Uterus (tissue), 4 donors: ENCODE results near the gene FDX2. TPM values are rescaled to one million over a fixed set of nuclear protein-coding genes. Genes with fewer than 3 reads are reported as not detected.

Experiments used
- DNase-seq, 2 donors: peaks; one replicate each; pipeline ENCODE4 v3.0.0-alpha.2; 2019 to 2020
- H3K27ac ChIP-seq, 2 donors: fragments of 200-600 bp; sonication (generic); 1 replicate in 1 of 2; 2 replicates in 1 of 2; pipeline ENCODE4 v1.5.1; 2016 to 2018
- H3K27me3 ChIP-seq, 2 donors: fragments of 200-600 bp; sonication (generic); one replicate each; pipeline ENCODE4 v1.5.1; 2018 to 2019; ENCODE audit warnings: control low read depth in 1 of 2
- H3K36me3 ChIP-seq, 2 donors: fragments of 200-600 bp; sonication (generic); one replicate each; pipeline ENCODE4 v1.5.1; 2019; ENCODE audit warnings: control low read depth in 1 of 2
- H3K4me1 ChIP-seq, 2 donors: fragments of 200-600 bp; sonication (generic); one replicate each; pipeline ENCODE4 v1.5.1; 2018 to 2019; ENCODE audit warnings: control low read depth in 1 of 2
- H3K4me3 ChIP-seq, 2 donors: fragments of 200-600 bp; sonication (generic); 1 replicate in 1 of 2; 2 replicates in 1 of 2; pipeline ENCODE4 v1.5.1; 2018 to 2019; ENCODE audit warnings: mild to moderate bottlenecking in 1 of 2
- H3K9me3 ChIP-seq, 2 donors: fragments of 200-600 bp; sonication (generic); one replicate each; pipeline ENCODE4 v1.5.1; 2019; ENCODE audit warnings: control low read depth in 1 of 2
- CTCF ChIP-seq, 4 experiments: fragments of 200-600 bp in 2 of 4; fragments of 450-650 bp in 2 of 4; sonication (generic) in 2 of 4; IDR thresholded peaks; one replicate each; pipeline ENCODE4 v1.5.1; 2016 to 2019; ENCODE audit warnings: antibody characterized with exemption in 4 of 4, mild to moderate bottlenecking in 2 of 4, moderate library complexity in 1 of 4
- POLR2A ChIP-seq, 2 donors: fragments of 450-650 bp; IDR thresholded peaks; one replicate each; pipeline ENCODE4 v1.6.1; 2016; ENCODE audit warnings: antibody characterized with exemption in 2 of 2, mild to moderate bottlenecking in 1 of 2, moderate library complexity in 1 of 2
- intact Hi-C: fragments of 100-400 bp; cut with DNase I; formaldehyde crosslinking; loops from one replicate; pipeline ENCODE4 v1.15.1; 2023; ENCODE audit warnings: low total_unique reads
- total RNA-seq, 4 donors: library from RNA; depleted of rRNA in 3 of 4; stranded (reverse); fragments of >200 nt in 3 of 4; gene quantifications; one replicate each; pipeline versions ENCODE4 v1.1.0 to v1.2.4, GENCODE V29; 2014 to 2023
- donor health status: DM: yes; HTN: yes; CAD: no.

FDX2 gene
- total RNA-seq, 4 donors from 2014 or later = 1.5 to 12.7 (median 4.9) TPM

DNA sequence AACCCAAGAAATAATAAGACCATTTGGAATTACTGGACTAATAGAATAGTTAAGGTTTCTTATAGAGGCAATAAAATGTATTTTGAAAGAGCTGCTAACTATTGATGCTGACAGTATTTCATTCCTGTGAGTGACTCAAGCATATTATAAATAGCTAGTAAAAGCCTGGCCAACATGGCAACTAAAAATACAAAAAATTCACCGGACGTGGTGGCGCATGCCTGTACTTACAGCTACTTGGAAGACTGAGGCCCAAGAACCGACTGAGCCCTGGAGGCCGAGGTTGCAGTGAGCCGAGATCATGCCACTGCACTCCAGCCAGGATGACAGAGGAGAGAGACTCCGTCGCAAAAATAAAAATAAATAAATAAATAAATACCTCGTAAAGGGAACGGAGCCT lies 29.0 kb upstream of the FDX2 start:
- Histone ChIP-seq H3K9me3 (no peaks in the 10 kb centered on the region), H3K4me3 (no peak overlapping the region), H3K27me3 (no peaks in the 10 kb centered on the region), H3K4me1 (no peaks in the 10 kb centered on the region), H3K36me3 (no peaks in the 10 kb centered on the region), H3K27ac (no peak overlapping the region)
- TF ChIP-seq POLR2A (IDR thresholded peaks at IDR 0.05) = no peak
- TF ChIP-seq CTCF (IDR thresholded peaks at IDR 0.05) = no peak
- intact Hi-C loops = no loop called here
- DNase-seq = no peak

- intact Hi-C loops = no loop called here
- TF ChIP-seq CTCF (IDR thresholded peaks at IDR 0.05) = no peak
- TF ChIP-seq POLR2A (IDR thresholded peaks at IDR 0.05) = no peak
Observed at GRCh38 chr19:10343495-10343894, 27.7 kb upstream of the FDX2 start.

GRCh38 chr19:10339977-10340376 lies 24.2 kb upstream of the FDX2 start:
- Histone ChIP-seq H3K36me3 (no peaks in the 10 kb centered on the region), H3K4me1 (no peaks in the 10 kb centered on the region), H3K4me3 (no peak overlapping the region), H3K27ac (no peak overlapping the region), H3K27me3 (no peaks in the 10 kb centered on the region), H3K9me3 (no peaks in the 10 kb centered on the region)
- intact Hi-C loops = loop anchor here (10.0 kb wide), 1 partner anchor 45 kb away; the partner anchor contains the start of gene TYK2
- TF ChIP-seq CTCF (IDR thresholded peaks at IDR 0.05) (no peak), POLR2A (IDR thresholded peaks at IDR 0.05) (no peak)
- DNase-seq = no peak

More at GRCh38 chr19:10343495-10343894, 27.7 kb upstream of the FDX2 start:
- Histone ChIP-seq H3K4me1 (no peaks in the 10 kb centered on the region), H3K9me3 (no peaks in the 10 kb centered on the region), H3K4me3 (no peak overlapping the region), H3K27ac (no peak overlapping the region), H3K27me3 (no peaks in the 10 kb centered on the region), H3K36me3 (no peaks in the 10 kb centered on the region)
- no peak for DNase-seq

GRCh38 chr19:10339380-10339960 lies 23.7 kb upstream of the FDX2 start, which contains the start of gene ICAM3:
Gene ICAM3 (minus strand): TSS chr19:10339624. CDS start chr19:10339614, 10 bp downstream.
- H3K4me1 ChIP-seq = no peaks in the 10 kb centered on the region
- intact Hi-C loops = loop anchor here (10.0 kb wide), 1 partner anchor 45 kb away; the partner anchor contains the start of gene TYK2
- DNase-seq = no peak

More at GRCh38 chr19:10339380-10339960, 23.7 kb upstream of the FDX2 start, which contains the start of gene ICAM3:
- Histone ChIP-seq H3K27me3 (no peaks in the 10 kb centered on the region), H3K27ac (no peak within 1 kb of the TSS), H3K4me3 (no peak within 1 kb of the TSS), H3K36me3 (no peaks in the 10 kb centered on the region), H3K9me3 (no peaks in the 10 kb centered on the region)
- no peak for TF ChIP-seq CTCF (IDR thresholded peaks at IDR 0.05)
